ENCODE measurements around the gene STAT3.

DNA sequence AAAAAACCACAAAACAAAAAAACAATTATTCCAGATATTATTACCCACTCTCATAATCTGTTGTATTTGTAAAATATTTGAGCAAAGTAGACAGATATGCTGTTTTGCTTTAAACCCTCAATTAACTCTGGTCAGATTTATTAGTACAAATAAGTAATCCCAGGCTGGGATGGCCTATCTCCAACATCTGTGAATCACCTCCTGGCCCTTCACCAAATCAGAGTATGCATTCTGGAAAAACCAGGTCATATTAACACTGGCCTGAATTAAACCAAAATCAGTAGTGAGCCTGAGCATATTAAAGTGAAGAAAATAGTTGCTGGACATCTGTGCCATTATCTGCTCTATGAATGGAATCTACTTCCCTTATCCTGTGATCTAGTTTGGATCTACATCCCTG is 41.0 kb downstream of the STAT3 start:
- TF ChIP-seq, protein P1, sequence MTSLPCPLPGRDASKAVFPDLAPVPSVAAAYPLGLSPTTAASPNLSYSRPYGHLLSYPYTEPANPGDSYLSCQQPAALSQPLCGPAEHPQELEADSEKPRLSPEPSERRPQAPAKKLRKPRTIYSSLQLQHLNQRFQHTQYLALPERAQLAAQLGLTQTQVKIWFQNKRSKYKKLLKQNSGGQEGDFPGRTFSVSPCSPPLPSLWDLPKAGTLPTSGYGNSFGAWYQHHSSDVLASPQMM (CRISPR knock-in tag; IDR thresholded peaks at IDR 0.05): no peak
- TF ChIP-seq, protein P2, sequence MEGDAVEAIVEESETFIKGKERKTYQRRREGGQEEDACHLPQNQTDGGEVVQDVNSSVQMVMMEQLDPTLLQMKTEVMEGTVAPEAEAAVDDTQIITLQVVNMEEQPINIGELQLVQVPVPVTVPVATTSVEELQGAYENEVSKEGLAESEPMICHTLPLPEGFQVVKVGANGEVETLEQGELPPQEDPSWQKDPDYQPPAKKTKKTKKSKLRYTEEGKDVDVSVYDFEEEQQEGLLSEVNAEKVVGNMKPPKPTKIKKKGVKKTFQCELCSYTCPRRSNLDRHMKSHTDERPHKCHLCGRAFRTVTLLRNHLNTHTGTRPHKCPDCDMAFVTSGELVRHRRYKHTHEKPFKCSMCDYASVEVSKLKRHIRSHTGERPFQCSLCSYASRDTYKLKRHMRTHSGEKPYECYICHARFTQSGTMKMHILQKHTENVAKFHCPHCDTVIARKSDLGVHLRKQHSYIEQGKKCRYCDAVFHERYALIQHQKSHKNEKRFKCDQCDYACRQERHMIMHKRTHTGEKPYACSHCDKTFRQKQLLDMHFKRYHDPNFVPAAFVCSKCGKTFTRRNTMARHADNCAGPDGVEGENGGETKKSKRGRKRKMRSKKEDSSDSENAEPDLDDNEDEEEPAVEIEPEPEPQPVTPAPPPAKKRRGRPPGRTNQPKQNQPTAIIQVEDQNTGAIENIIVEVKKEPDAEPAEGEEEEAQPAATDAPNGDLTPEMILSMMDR (IDR thresholded peaks at IDR 0.05 in 2 of 3, conservative IDR thresholded peaks at IDR 0.05 in 1 of 3; ENCODE audit: insufficient read depth in 2 of 3, low read depth in 1 of 3, low read length in 3 of 3): no peak
- TF ChIP-seq, protein P3, sequence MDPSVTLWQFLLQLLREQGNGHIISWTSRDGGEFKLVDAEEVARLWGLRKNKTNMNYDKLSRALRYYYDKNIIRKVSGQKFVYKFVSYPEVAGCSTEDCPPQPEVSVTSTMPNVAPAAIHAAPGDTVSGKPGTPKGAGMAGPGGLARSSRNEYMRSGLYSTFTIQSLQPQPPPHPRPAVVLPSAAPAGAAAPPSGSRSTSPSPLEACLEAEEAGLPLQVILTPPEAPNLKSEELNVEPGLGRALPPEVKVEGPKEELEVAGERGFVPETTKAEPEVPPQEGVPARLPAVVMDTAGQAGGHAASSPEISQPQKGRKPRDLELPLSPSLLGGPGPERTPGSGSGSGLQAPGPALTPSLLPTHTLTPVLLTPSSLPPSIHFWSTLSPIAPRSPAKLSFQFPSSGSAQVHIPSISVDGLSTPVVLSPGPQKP (CRISPR knock-in tag; IDR thresholded peaks at IDR 0.05): no peak
- TF ChIP-seq, protein P4, sequence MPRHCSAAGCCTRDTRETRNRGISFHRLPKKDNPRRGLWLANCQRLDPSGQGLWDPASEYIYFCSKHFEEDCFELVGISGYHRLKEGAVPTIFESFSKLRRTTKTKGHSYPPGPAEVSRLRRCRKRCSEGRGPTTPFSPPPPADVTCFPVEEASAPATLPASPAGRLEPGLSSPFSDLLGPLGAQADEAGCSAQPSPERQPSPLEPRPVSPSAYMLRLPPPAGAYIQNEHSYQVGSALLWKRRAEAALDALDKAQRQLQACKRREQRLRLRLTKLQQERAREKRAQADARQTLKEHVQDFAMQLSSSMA (CRISPR knock-in tag; IDR thresholded peaks at IDR 0.05): no peak
- TF ChIP-seq NFATC3 (IDR thresholded peaks at IDR 0.05) (no peak), POLR2A (conservative IDR thresholded peaks at IDR 0.05) (no peak), CREM (IDR thresholded peaks at IDR 0.05; ENCODE audit: low read depth) (no peak), YY1 (IDR thresholded peaks at IDR 0.05; ENCODE audit: borderline replicate concordance in 1 of 3, control insufficient read depth in 1 of 3, extremely low read depth in 1 of 3, insufficient read depth in 3 of 3, insufficient read length in 1 of 3, insufficient replicate concordance in 2 of 3, low read depth in 1 of 3, low read length in 2 of 3) (no peak), TAF7 (tag; IDR thresholded peaks at IDR 0.05) (no peak), IRF2 (CRISPR knock-in tag; IDR thresholded peaks at IDR 0.05) (no peak), EZH2 (IDR thresholded peaks at IDR 0.05; ENCODE audit: borderline replicate concordance, low read depth, low read length) (no peak), POLR2AphosphoS5 (IDR thresholded peaks at IDR 0.05; ENCODE audit: control insufficient read depth, insufficient read depth, low read depth, low read length) (no peak), ZBTB8A (IDR thresholded peaks at IDR 0.05; ENCODE audit: partially characterized antibody) (no peak)
- TF ChIP-seq, protein P5, sequence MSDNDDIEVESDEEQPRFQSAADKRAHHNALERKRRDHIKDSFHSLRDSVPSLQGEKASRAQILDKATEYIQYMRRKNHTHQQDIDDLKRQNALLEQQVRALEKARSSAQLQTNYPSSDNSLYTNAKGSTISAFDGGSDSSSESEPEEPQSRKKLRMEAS (CRISPR knock-in tag; IDR thresholded peaks at IDR 0.05): no peak
